DMS 273 treated with DMSO at 0.1 percent for 48 hours (cell line): Measurements from ENCODE around the gene GNA12.
"Not testable (repeated sequence)": the region's sequence is repeated elsewhere in the genome, so short reads cannot be mapped to it uniquely, and the experiment has no call there.

Experiments
- DNase-seq: peaks from one replicate; lab custom pipeline; 2025; lab: John Stamatoyannopoulos, UW

The GNA12 gene

DNA sequence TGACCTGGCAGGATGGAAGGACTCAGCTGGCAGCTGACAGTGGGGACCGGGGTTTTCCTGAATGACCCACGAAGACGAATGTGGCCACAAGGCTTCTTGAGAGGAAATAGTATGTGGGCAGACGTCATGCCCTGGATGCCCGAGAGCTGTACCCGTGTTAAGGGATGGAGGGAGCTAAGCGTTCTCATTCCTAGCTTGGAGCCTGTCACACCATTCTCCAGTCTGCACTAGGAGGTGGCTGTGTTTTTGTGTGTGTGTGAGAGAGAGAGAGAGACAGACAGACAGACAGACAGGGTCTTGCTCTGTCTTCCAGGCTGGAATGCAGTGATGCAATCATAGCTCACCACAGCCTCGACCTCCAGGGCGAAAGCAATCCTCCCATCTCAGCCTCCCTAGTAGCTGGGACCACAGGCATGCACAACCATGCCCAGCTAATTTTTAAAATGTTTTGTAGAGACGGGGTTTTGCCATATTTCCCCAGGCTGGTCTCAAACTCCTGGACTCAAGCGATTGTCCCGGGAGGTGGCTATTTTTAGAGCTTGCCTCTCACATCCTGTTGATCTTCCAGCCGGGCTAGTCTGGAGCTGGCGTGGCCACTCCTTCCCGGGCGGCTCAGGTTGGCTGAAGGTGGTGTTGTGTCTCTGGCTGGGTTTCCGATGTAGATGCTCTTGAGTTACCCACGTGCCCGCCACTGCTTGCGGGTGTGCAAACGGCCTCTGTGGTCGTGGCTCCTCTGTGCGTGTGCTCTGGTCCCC is 154.0 kb downstream of the GNA12 start:
- no peak for DNase-seq

DNA sequence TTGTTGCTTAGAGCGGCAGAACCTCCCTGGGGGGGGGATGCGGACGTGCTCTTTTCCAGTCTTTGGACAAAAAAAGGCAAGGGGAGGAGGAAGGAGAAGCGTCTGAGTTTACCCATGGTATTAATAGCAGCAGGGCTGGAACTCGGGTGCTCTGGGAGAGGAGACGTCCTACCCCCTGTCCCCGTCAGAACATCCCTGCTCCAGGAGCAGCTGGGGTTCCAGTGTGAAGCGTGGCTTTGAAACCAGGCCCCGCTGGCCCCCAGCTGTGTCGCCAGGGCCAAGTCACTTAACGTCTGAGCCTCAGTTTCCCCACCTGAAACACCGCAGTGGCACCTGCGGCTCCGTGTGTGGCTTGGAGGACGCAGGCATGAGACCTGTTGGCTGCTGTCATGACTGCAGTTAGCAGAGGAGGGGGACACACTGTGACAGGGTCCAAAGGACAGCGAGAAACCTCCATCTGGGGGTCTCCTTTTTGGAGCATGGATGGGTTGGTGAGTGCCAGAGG is 154.7 kb downstream of the GNA12 start:
- DNase-seq: no peak

DNA sequence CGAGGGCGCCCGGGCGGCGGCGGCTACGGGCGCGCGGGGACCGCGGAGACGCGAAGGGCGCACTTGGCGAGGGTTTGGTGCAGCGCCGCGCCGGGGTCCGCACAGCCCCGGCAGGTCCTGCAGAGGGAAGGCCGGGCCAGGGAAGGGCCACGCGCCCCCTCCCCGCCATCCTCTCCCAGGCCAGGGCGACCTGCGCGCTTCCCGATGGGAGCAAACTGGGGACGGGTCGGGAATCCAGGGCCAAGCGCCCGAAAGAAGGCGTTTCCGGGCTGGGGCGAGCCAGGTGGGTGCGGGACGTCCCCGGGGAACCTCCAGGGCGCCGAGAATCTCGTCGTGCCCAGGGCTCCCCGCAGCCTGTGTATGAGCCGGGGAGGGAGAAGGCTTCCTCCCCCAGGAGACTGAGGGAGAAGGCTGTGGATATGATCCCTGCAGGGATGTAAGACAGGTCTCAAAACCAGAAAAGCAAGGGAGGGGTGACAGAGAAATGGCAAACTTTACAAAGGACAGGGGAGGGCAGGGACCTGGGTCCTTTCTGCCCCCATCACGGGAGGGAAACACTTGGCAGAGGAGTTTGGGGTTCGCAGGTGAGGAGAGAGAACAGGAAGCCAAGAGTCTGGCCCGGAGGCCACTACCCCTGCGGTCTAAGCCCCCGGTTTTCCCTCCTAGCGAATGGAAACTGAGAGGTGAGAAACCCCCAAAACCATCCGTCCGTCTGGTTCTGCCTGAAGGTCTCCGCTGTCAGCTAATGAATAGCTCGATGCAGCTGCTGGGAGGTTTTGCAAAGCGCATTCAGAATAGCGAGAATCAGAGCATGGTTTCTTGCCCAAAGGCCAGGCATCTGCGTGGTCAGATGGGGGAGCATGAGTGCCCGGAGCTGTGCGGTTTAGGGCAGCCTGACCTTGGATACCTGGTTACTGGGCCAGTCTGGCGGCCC is 155.4 kb downstream of the GNA12 start:
- no peak for DNase-seq

DNA sequence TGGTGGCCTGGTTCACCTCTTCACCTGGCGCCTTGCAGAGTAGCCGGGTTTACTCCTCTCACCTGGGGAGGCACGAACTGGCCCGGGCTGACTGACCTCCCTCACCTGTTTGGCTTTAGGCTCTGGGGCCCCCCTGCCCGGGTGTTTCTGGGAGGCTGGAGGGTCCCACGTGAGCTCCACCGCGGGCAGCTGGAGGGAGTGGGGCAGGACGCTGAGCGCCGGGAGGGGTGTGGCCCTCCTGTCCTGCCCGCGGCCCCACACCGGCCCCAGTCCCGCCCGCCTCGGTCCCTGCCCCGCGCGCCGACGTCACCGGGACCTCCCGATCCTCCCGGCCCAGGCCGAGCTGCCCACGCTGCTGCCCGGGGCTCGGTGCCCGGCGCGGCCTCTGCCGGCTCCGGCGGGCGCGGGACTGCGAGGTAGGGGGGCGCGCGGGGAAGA is 156.2 kb downstream of the GNA12 start, which contains the start of gene AMZ1:
Gene AMZ1, plus strand, starts transcription at position 322 of the 438 bp plus-strand sequence. CDS start 12,250 bp downstream, outside the sequence.
- no peak for DNase-seq

- DNase-seq: no peak
Measured at GRCh38 chr7:2687338-2687869, 156.7 kb downstream of the GNA12 start.

DNA sequence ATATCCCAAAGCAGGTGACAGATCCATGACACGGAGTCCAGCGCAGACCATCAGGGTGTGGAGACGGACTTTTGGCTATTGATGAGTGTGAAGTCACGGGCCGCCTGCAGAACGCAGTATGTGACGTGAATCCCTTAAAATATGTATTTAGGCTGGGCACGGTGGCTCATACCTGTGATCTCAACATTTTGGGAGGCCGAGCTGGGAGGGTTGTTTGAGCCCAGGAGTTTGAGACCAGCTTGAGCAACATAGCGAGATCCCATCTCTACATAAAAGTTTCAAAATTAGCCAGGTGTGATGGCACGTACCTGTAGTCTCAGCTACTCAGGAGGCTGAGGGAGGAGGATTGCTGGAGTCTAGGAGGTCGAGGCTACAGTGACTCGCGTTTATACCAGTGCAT is 158.0 kb downstream of the GNA12 start:
- no peak for DNase-seq

DNA sequence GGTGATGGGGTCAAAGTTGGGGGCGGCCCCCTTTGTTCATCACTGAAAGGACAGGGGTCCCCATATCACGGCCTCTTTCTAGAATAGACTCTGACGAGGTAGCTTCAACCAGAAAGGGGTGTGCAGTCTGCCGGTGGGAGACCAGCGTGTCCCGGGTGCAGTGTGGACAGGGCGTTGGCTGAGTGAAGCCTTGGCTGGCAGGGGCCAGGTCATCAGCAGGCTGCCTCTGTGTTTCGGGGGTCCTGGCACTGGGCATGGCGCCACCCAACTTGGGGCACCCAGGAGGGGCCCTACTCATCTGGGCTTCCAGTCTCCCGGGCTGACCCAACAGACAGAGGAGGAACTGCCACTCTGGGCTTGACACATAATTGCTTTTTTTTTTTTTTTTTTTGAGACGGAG is 159.6 kb downstream of the GNA12 start:
- DNase-seq: no peak

- no peak for DNase-seq
Measured at GRCh38 chr7:2681929-2682799, 161.9 kb downstream of the GNA12 start.

- no peak for DNase-seq
Measured at GRCh38 chr7:2680792-2681490, 163.2 kb downstream of the GNA12 start.

DNA sequence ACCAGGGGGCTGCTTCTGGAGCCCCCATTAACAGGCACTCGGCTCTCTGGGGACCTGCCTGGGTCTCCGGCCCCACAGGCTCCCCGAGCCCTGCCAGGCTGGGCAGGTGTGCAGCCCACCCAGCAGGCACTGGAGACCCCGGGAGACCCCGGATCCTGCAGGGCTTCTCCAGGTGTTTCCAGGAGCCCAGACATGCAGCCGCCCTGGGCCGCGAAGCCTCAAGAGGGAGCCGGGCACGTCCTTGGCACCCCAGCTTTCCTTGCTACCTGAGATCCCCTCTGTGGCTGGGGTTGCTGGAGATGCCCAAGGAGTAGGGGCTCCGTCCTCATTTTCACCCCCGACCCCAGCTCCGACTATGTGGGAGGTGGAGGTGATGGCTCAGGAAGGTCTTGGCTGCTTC is 163.9 kb downstream of the GNA12 start:
- DNase-seq: no peak

GRCh38 chr7:2679135-2680127 is 164.7 kb downstream of the GNA12 start:
- DNase-seq: not testable (repeated sequence)

DNA sequence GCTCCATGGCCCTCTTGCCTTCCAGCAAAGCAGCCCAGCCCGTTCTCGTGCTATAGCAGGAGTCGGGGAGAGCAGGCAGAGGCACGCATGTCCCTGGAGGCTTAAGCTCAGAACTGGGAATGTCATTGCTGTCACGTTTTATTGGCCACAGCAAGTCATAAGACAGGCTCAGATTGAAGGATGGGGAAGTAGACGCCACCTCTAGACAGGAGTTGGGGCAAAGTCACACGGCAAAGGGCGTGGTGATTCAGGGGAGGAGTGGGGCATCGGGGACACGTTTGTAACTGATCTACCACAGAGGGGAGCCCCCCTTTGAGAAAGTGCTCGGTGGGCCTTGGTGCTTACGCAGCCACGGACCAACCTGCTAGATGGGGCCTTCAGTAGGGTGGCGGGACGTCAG is 165.7 kb downstream of the GNA12 start:
- DNase-seq: not testable (repeated sequence)
